SK-N-SH treated with all-trans-retinoic acid at 6 μM for 48 hours (cell line): Measurements from ENCODE around the gene ZDHHC8.

Experiments
- ATAC-seq: fragments of 200-7000 bp; cut with Tn5 transposase; 3 replicates; pipeline ENCODE4 v1.9.1; 2020; ENCODE audit warnings: mild to moderate bottlenecking, moderate library complexity
- ARNTL ChIP-seq: fragments of 450-650 bp; formaldehyde crosslinking; IDR thresholded peaks from 2 replicates; pipeline ENCODE4 v1.5.0; 2020; ENCODE audit warnings: low read depth, mild to moderate bottlenecking, moderate library complexity, borderline replicate concordance
- BACH2 ChIP-seq: fragments of 250-450 bp; sonication (Bioruptor Pico); IDR thresholded peaks from 2 replicates; pipeline ENCODE4 v1.9.0; 2021; ENCODE audit warnings: mild to moderate bottlenecking, borderline replicate concordance
- CSRNP3 ChIP-seq: fragments of 250-450 bp; sonication (Bioruptor Pico); IDR thresholded peaks from 2 replicates; pipeline ENCODE4 v1.5.1; 2021; ENCODE audit warnings: mild to moderate bottlenecking, moderate library complexity
- ESRRG ChIP-seq: fragments of 250-450 bp; sonication (Bioruptor Pico); IDR thresholded peaks from 2 replicates; pipeline ENCODE4 v1.6.1; 2021; ENCODE audit warnings: mild to moderate bottlenecking
- GLIS3 ChIP-seq: fragments of 250-450 bp; sonication (Bioruptor Pico); IDR thresholded peaks from 2 replicates; pipeline ENCODE4 v1.5.0; 2020; ENCODE audit warnings: mild to moderate bottlenecking, moderate library complexity
- ISL1 ChIP-seq: fragments of 250-450 bp; sonication (Bioruptor Pico); IDR thresholded peaks from 2 replicates; pipeline ENCODE4 v2.1.2; 2022; ENCODE audit warnings: mild to moderate bottlenecking, moderate library complexity
- OSR1 ChIP-seq: fragments of 250-450 bp; sonication (Bioruptor Pico); IDR thresholded peaks from 2 replicates; pipeline ENCODE4 v1.8.0; 2022; ENCODE audit warnings: moderate library complexity, mild to moderate bottlenecking, inconsistent platforms
- PPARA ChIP-seq: fragments of 250-450 bp; sonication (Bioruptor Pico); IDR thresholded peaks from 2 replicates; pipeline ENCODE4 v1.5.0; 2020; ENCODE audit warnings: mild to moderate bottlenecking, borderline replicate concordance
- RARB ChIP-seq: fragments of 250-450 bp; sonication (Bioruptor Pico); IDR thresholded peaks from 2 replicates; pipeline ENCODE4 v1.8.0; 2021; ENCODE audit warnings: mild to moderate bottlenecking, moderate library complexity
- SNAI2 ChIP-seq: fragments of 250-450 bp; sonication (Bioruptor Pico); IDR thresholded peaks from 2 replicates; pipeline ENCODE4 v1.5.0; 2020; ENCODE audit warnings: mild to moderate bottlenecking, moderate library complexity
- TCF4 ChIP-seq: fragments of 250-450 bp; sonication (Bioruptor Pico); IDR thresholded peaks from 2 replicates; pipeline ENCODE4 v1.8.0; 2021; ENCODE audit warnings: mild to moderate bottlenecking, moderate library complexity, borderline replicate concordance
- TOX ChIP-seq: fragments of 250-450 bp; sonication (Bioruptor Pico); IDR thresholded peaks from 2 replicates; pipeline ENCODE4 v1.8.0; 2021; ENCODE audit warnings: mild to moderate bottlenecking, moderate library complexity, borderline replicate concordance
- ZFP3 ChIP-seq: fragments of 250-450 bp; sonication (Bioruptor Pico); IDR thresholded peaks from 2 replicates; pipeline ENCODE4 v1.5.0; 2020; ENCODE audit warnings: mild to moderate bottlenecking, moderate library complexity
- ZFP30 ChIP-seq: fragments of 450-650 bp; formaldehyde crosslinking; IDR thresholded peaks from 2 replicates; pipeline ENCODE4 v1.5.0; 2022; ENCODE audit warnings: mild to moderate bottlenecking, moderate library complexity
- ZNF565 ChIP-seq: fragments of 450-650 bp; formaldehyde crosslinking; conservative IDR thresholded peaks from 2 replicates; pipeline ENCODE4 v1.5.0; 2020; ENCODE audit warnings: low read depth, mild to moderate bottlenecking, moderate library complexity
- ZNF70 ChIP-seq: fragments of 450-650 bp; formaldehyde crosslinking; IDR thresholded peaks from 2 replicates; pipeline ENCODE4 v1.5.0; 2020; ENCODE audit warnings: mild to moderate bottlenecking, moderate library complexity
- ZNF8 ChIP-seq: fragments of 450-650 bp; formaldehyde crosslinking; IDR thresholded peaks from 2 replicates; pipeline ENCODE4 v1.5.0; 2020; ENCODE audit warnings: mild to moderate bottlenecking, moderate library complexity
- TF ChIP-seq, protein P1 (sequence below): fragments of 250-450 bp; sonication (Bioruptor Pico); IDR thresholded peaks from 2 replicates; pipeline ENCODE4 v1.5.1; 2020; ENCODE audit warnings: low read depth, mild to moderate bottlenecking, moderate library complexity
- TF ChIP-seq, protein P2 (sequence below): fragments of 250-450 bp; sonication (Bioruptor Pico); IDR thresholded peaks from 2 replicates; pipeline ENCODE4 v1.5.0; 2020; ENCODE audit warnings: mild to moderate bottlenecking, moderate library complexity
- TF ChIP-seq, protein P3 (sequence below): fragments of 250-450 bp; sonication (Bioruptor Pico); IDR thresholded peaks from 2 replicates; pipeline ENCODE4 v1.8.0; 2020; ENCODE audit warnings: mild to moderate bottlenecking, moderate library complexity, borderline replicate concordance
- TF ChIP-seq, protein P4 (sequence below): fragments of 250-450 bp; sonication (Bioruptor Pico); IDR thresholded peaks from 2 replicates; pipeline ENCODE4 v1.8.0; 2021; ENCODE audit warnings: low read depth, mild to moderate bottlenecking, moderate library complexity, borderline replicate concordance

ZDHHC8 gene

DNA sequence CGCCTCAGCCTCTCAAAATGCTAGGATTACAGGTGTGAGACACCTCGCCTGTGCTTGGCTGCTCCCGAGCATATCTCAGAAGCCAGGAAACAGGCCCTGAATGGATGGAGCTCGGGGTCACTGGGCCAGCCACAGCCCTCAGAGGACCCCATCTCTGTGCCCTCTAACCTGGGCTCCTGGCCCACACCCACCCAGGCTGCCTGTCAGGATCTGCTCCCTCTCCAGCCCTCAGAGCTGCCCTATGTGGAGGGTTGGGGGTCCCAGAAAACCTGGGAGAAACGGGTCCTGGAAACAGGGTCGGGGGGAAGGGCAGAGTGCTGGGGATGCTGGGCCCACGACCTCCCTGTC lies 24.4 kb downstream of the ZDHHC8 start:
- ATAC-seq, result no peak
- TF ChIP-seq, protein P1, sequence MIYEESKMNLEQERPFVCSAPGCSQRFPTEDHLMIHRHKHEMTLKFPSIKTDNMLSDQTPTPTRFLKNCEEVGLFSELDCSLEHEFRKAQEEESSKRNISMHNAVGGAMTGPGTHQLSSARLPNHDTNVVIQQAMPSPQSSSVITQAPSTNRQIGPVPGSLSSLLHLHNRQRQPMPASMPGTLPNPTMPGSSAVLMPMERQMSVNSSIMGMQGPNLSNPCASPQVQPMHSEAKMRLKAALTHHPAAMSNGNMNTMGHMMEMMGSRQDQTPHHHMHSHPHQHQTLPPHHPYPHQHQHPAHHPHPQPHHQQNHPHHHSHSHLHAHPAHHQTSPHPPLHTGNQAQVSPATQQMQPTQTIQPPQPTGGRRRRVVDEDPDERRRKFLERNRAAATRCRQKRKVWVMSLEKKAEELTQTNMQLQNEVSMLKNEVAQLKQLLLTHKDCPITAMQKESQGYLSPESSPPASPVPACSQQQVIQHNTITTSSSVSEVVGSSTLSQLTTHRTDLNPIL (CRISPR knock-in tag), result no peak
- no peak for TF ChIP-seq RARB
- no peak for TF ChIP-seq ISL1
- no peak for TF ChIP-seq OSR1 (CRISPR knock-in tag)
- TF ChIP-seq, protein P2, sequence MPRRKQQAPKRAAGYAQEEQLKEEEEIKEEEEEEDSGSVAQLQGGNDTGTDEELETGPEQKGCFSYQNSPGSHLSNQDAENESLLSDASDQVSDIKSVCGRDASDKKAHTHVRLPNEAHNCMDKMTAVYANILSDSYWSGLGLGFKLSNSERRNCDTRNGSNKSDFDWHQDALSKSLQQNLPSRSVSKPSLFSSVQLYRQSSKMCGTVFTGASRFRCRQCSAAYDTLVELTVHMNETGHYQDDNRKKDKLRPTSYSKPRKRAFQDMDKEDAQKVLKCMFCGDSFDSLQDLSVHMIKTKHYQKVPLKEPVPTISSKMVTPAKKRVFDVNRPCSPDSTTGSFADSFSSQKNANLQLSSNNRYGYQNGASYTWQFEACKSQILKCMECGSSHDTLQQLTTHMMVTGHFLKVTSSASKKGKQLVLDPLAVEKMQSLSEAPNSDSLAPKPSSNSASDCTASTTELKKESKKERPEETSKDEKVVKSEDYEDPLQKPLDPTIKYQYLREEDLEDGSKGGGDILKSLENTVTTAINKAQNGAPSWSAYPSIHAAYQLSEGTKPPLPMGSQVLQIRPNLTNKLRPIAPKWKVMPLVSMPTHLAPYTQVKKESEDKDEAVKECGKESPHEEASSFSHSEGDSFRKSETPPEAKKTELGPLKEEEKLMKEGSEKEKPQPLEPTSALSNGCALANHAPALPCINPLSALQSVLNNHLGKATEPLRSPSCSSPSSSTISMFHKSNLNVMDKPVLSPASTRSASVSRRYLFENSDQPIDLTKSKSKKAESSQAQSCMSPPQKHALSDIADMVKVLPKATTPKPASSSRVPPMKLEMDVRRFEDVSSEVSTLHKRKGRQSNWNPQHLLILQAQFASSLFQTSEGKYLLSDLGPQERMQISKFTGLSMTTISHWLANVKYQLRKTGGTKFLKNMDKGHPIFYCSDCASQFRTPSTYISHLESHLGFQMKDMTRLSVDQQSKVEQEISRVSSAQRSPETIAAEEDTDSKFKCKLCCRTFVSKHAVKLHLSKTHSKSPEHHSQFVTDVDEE (CRISPR knock-in tag), result no peak
- TF ChIP-seq, protein P3, sequence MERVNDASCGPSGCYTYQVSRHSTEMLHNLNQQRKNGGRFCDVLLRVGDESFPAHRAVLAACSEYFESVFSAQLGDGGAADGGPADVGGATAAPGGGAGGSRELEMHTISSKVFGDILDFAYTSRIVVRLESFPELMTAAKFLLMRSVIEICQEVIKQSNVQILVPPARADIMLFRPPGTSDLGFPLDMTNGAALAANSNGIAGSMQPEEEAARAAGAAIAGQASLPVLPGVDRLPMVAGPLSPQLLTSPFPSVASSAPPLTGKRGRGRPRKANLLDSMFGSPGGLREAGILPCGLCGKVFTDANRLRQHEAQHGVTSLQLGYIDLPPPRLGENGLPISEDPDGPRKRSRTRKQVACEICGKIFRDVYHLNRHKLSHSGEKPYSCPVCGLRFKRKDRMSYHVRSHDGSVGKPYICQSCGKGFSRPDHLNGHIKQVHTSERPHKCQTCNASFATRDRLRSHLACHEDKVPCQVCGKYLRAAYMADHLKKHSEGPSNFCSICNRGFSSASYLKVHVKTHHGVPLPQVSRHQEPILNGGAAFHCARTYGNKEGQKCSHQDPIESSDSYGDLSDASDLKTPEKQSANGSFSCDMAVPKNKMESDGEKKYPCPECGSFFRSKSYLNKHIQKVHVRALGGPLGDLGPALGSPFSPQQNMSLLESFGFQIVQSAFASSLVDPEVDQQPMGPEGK (CRISPR knock-in tag), result no peak
- no peak for TF ChIP-seq SNAI2
- TF ChIP-seq ZNF70 (CRISPR knock-in tag), result no peak
- no peak for TF ChIP-seq ZFP3 (CRISPR knock-in tag)
- TF ChIP-seq TCF4 (CRISPR knock-in tag), result no peak
- TF ChIP-seq ZFP30 (CRISPR knock-in tag), result no peak
- no peak for TF ChIP-seq BACH2
- TF ChIP-seq ZNF565, result no peak
- TF ChIP-seq, protein P4, sequence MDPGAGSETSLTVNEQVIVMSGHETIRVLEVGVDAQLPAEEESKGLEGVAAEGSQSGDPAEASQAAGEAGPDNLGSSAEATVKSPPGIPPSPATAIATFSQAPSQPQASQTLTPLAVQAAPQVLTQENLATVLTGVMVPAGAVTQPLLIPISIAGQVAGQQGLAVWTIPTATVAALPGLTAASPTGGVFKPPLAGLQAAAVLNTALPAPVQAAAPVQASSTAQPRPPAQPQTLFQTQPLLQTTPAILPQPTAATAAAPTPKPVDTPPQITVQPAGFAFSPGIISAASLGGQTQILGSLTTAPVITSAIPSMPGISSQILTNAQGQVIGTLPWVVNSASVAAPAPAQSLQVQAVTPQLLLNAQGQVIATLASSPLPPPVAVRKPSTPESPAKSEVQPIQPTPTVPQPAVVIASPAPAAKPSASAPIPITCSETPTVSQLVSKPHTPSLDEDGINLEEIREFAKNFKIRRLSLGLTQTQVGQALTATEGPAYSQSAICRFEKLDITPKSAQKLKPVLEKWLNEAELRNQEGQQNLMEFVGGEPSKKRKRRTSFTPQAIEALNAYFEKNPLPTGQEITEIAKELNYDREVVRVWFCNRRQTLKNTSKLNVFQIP (CRISPR knock-in tag), result no peak

DNA sequence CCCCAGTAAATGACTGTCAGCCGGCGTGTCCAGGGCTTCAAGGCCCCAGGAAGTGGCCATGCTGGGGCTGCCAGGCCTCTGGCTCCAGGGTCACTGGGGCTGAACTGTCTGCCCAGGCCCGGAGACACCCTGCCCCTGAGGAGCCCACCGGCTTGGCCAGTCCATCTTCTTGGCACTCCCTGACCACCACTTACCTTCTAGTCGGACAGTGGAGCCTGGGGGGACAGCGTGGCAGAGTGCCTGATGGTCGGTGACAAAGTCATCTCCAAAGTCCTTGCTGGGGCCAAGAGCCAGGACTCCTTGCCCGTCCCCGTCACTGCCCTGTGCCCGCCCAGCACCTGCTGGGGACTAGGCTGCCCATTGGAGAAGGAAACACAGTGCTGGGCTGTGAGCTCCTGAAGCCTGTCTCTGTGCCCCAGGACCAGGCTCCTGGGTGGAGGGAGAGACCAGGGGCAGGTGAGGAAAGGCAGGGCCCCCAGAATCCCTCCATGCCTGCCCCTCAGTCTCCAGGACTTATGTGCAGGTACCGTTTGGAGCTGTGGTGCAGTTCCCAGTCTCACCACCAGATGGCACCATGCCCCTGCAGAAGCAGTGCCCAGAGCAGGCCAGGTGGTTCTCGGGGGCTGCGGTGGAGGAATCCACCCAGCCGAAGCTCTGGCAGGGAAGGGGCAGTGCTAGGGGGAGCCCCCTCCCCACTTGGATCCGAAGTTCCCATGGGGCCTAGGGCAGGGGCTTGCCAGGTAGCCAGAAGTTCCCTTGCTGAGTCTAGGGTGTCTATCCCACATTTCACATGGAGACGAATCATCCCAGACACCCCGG lies 25.2 kb downstream of the ZDHHC8 start:
- peak; percentile 75 for ATAC-seq
- TF ChIP-seq TOX (CRISPR knock-in tag) (no peak), SNAI2 (no peak), PPARA (CRISPR knock-in tag) (no peak), CSRNP3 (CRISPR knock-in tag) (no peak), ISL1 (no peak), ZFP3 (CRISPR knock-in tag) (no peak), ESRRG (CRISPR knock-in tag) (no peak), OSR1 (CRISPR knock-in tag) (no peak), ZNF8 (CRISPR knock-in tag) (no peak), GLIS3 (CRISPR knock-in tag) (no peak), ZFP30 (CRISPR knock-in tag) (no peak), ARNTL (CRISPR knock-in tag) (no peak), TCF4 (CRISPR knock-in tag) (no peak)
- TF ChIP-seq, protein P2 (CRISPR knock-in tag), result no peak
- TF ChIP-seq, protein P1 (CRISPR knock-in tag), result no peak
- TF ChIP-seq, protein P4 (CRISPR knock-in tag), result no peak
